ENCODE data around the gene POU6F1.

- TF ChIP-seq, protein P1, sequence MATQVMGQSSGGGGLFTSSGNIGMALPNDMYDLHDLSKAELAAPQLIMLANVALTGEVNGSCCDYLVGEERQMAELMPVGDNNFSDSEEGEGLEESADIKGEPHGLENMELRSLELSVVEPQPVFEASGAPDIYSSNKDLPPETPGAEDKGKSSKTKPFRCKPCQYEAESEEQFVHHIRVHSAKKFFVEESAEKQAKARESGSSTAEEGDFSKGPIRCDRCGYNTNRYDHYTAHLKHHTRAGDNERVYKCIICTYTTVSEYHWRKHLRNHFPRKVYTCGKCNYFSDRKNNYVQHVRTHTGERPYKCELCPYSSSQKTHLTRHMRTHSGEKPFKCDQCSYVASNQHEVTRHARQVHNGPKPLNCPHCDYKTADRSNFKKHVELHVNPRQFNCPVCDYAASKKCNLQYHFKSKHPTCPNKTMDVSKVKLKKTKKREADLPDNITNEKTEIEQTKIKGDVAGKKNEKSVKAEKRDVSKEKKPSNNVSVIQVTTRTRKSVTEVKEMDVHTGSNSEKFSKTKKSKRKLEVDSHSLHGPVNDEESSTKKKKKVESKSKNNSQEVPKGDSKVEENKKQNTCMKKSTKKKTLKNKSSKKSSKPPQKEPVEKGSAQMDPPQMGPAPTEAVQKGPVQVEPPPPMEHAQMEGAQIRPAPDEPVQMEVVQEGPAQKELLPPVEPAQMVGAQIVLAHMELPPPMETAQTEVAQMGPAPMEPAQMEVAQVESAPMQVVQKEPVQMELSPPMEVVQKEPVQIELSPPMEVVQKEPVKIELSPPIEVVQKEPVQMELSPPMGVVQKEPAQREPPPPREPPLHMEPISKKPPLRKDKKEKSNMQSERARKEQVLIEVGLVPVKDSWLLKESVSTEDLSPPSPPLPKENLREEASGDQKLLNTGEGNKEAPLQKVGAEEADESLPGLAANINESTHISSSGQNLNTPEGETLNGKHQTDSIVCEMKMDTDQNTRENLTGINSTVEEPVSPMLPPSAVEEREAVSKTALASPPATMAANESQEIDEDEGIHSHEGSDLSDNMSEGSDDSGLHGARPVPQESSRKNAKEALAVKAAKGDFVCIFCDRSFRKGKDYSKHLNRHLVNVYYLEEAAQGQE (IDR thresholded peaks at IDR 0.05; ENCODE audit: insufficient read depth in 1 of 2, low read depth in 2 of 2, low read length in 2 of 2): no peak
- no peak for TF ChIP-seq POLR2AphosphoS5 (IDR thresholded peaks at IDR 0.05; ENCODE audit: low read depth, low read length)
Measured at GRCh38 chr12:51139292-51139844, 78.5 kb downstream of the POU6F1 start.
